GM21619 (cell line): Measurements from ENCODE around the gene STK32B.

Source experiments
- ATAC-seq: cut with Tn5 transposase; IDR thresholded peaks from one replicate; pipeline ENCODE4 v1.9.1; 2021; ENCODE audit not compliant: unreplicated experiment

The STK32B gene

DNA sequence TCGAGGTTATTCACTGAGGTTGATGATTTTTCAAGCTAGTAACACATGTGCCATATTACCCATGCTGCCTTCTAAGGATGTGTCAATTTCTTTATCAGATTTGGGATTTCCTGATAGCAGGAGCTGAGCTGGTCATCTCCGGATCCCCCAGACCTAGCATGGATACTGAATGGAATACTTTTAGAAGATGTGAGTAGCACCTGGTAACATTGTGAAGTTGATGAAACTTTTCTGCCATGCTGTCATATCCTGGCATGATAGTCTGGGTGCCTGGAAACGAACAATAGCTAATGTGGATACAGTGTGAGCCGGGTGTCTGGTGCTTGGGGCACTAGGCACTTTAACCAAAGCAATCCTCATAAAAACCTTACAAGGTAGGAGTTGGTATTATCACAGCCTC lies 21.1 kb upstream of the STK32B start:
- no peak for ATAC-seq

DNA sequence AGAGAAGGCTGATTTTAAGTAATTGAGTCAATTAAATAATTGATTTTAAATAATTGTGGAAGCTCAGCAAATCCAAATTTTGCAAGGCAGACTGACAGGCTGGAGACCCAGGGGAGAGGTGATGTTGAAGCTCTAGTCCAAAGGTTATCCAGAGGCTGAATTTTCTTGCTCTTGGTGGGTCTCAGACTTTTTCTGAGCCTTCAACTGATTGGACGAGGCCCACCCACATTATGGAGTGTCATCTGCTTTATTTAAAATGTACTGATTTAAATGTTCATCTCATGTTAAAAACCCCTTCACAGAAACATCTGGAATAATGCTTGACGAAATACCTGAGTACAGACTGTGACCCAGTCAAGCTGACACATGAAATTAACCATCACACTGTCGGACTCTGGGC lies 20.4 kb upstream of the STK32B start:
- ATAC-seq: no peak

DNA sequence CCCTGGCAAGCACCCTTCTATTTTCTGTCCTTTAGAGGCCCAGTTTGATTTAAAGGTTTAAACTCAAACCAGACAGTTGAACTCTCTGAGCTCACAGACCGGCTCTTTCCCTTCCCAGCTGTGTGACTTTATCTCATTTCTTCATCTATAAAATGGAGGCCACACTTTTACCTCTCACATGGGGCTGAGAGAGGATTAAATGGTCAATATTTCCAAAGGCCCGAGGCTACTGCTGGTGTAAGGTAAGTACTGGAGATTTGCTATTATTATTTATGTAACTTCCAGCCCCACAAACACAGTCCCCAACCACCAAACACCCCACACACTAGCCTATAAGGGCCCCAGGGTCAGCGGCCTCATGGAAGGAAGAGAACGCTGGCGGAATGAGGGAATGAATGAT lies 18.5 kb upstream of the STK32B start:
- ATAC-seq: no peak

DNA sequence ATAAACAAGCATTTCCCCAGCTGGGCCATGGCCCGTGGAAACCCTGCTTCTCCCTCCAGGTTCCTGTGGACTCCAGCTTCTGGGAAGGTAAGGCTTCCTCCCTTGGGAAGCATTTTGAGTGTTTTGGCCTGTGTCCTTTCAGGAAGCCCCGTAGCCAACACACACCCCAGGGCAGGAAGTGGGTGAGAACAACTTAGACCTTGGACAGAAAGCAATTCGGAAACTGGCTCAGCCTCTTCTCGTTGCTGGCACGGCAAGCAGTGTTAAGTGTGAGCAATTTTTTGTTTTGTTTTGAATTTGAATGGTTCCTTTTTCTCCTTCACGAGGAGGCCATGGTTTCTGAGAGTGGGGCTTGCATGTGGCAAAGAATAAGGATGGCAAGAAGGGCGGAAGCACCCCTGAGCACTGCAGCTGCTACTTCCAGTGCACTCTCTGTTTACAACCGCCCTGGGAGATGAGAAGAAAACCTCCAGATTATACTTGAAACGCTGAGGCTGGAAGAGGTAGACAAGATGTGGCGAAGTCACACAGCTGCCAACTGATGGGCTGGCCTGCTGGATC lies 17.9 kb upstream of the STK32B start:
- ATAC-seq: no peak

DNA sequence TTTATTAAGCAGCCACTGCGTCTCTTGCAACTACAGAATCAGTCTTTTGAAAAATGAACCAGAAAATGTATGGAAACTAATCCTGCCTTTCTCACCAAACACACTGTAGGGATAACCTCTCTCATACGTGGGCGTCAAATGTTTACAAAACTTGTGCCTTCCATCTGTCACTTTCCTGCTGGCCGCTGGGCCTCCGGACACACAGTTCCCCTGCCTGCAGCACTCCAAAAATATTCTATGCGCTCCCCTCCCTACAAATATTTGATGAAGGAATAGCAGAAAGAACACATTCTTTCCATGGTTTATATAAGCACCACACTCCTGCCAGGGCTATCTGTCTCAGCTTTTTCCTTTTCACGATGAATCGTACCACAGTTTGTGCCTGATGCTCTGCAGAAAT lies 17.1 kb upstream of the STK32B start:
- ATAC-seq: no peak

DNA sequence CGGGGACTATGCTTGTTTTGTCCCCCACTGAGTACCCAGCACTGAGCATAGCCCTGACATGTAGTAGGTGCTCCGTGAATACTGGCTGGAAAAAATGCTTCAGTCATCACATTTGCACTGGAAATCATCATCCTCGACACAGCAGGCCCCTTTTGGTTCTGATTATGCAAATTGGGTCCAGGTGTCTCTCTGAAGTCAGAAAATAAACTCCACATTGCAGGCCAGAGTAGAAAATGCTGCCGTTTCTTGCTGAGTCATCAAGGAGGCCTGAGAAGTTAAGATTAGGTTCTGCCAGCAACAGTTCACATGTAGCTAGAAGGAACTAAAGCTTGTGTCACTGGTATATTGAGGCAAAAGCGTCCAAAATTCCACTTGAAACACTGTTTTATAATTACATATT lies 15.0 kb upstream of the STK32B start:
- no peak for ATAC-seq

DNA sequence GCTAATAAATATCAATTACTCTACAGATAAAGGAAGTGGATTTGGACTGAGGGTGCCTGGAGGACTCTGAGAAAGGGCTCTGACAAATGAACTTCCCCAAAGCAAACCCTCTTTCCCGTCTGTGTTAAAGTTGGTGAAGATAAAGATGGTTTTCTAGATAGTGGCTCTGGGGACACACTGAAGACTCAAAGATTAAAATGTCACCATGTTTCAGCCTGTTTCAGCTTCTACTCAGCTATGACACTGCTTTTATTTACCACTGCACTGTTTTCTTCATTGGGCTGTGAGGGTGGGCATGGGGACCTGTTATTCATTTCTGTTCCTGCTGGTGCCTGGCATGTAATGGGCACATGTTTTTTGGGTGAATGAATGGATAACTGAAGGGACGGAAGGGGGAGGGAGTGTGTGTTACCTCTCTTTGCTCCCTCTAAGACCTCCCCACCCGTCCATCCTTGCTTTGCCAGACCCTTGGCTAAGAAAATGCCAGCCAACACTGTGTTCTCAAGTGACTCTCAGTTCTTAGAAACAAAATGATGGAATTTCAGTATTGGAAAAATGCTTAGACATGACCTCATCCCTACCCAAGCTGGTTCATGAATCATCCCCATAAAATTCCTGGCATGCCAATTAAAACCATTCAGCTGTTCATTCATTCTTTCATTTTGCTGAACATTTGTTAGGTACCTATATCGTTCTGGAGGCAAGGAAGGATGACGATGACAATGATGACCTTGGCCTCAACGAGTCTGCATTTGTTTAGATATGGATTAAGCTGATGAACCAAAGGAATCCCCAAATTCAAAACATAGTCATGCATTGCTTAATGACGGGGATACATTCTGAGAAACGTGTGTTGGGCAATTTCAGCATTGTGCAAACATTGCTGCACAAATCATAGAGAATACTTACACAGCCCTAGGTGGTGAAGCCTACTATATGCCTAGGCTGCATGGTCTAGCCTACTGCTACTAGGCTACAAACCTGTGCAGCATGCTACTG lies 13.4 kb upstream of the STK32B start:
- ATAC-seq: no peak

DNA sequence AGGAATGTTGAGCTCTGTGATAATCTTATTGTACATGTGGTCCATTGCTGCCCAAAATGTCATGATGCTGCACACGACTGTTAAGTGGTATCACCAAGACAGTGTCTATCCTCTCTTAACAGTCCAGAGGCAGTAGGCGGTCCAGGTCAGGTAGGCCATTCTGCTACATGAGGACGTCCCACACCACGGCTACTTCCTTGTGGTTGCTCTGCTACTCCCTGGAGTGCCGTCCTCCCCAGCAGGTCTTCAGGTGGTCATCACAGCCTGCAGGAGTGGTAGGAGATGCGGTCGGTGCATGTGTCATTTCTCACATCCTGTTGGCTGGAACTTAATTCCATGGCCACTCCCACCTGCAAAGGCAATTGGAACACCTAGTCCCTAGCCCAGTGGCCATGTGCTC lies 11.5 kb upstream of the STK32B start:
- ATAC-seq: no peak

DNA sequence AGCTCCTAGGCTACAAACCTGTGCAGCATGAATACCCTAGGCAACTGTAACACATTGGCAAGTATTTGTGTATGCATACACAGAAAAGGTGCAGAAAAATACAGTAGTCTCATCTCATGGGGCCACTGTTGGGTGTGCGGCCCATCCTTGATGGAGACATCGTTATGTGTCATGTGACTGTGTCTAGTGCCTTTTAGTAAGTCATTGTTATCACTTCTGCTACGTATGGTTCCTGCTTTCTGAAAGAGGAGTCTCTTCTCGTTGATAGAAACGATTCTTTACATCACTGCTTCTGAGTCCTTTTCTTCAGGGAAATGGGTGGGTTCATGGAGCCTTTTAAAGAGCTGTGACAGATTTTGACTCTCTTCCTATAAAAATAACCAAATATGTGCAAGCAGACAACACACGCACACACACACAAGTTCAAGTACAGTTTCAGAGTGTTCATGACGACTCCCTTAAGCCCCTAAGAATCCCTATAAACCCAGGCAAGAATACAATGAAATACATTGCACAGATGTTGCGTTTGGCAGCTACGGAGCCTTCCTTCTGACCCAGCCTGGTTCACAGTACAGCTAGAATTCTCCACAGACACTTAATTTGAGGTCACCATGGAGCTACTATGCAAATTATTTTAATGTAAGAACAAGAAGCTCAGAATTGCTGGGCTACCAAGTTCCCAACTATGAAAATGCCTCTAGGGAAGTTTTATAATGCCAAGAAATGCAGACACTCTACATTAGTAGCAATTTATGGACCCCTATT lies 10.2 kb upstream of the STK32B start:
- ATAC-seq: no peak

DNA sequence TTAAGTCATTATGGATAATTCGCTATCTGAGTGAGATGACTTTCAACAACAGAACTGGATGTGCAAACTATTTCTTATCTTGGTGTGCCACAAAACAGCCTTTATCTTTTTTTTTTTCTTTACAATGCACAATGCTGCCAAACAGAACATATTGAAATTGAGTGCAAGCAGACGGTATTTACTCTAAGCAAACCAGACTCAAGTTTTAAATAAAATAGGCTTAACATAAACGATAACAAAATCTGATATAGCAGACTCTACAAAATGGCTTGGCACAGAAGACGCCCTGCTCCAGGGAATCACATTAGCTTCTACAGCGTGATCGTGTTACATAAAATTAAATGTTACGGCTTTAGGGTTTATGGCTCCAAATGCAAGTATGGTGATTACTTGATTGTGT lies 9.6 kb upstream of the STK32B start:
- ATAC-seq: no peak

DNA sequence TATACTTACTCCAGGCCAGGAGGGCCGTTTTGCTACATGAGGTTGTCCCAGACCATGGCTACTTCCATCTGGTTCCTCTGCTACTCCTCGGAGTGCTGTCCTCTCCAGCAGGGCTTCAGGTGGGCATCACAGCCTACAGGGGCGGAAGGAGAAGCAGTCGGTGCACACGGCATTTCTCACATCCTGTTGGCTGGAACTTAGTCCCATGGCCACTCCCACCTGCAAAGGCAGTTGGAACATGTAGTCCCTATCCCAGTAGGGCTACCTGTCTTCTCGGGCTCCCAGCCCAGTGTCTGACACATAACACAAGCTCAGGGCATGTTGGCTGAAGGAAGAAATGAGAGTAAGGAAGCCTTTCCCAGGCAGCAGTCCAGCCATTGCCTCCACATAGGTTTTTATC lies 7.7 kb upstream of the STK32B start:
- ATAC-seq: no peak

DNA sequence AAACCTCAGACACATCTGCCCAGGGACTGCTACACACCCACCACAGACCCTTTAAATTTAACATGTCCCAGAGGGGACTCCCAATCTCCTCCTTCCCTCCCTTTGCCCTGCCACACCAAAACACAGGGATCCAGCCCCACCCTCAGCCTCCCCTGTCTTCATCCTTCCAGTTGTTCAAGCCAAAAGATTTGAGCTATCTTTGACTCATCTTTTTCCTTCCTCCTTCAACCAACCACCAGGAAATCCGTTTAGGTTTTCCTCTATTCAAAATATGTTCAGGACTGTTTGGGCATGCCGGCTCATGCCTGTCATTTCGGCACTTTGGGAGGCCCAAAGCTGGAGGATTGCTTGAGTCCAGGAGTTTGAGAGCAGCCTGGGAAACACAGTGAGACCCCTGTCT lies 6.9 kb upstream of the STK32B start:
- no peak for ATAC-seq

DNA sequence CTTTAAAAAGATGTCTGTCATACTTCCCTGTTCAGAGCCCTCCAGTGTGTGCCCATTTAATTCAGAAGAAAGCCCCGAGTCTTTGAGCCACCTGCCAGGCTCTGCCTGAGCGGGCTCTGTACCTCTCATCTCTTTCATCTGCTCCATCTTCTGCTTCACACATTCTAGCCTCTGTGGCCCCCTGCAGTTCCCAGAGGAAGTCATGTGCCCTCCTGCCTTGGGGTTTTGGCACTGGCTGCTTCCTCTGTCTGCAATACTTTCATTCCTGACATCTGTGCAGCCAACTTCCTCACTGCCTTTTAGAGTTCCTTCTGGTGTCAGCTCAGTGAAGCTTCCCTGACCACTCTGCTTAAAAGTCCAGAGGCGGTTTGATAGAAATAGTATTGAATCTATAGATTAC lies 6.2 kb upstream of the STK32B start:
- no peak for ATAC-seq

DNA sequence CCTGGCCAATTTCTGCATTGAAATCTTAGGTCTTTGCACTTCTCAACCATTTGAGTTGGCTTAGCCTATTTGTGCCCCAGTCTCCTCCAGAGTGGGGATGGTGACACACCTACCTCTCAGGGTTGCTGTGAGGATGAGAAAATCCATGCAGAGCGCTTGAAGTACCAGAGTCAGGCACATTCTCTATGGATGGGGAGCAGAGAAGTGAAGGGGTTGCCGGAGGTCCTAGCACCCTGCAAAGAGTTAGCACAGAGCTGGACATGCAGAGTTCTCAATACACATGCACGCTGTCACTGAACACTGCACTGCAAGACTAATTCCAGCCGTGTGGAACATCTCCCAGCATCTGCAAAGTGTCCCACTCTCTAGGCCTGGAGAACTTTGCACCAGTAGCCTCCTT lies 2.6 kb upstream of the STK32B start:
- no peak for ATAC-seq

DNA sequence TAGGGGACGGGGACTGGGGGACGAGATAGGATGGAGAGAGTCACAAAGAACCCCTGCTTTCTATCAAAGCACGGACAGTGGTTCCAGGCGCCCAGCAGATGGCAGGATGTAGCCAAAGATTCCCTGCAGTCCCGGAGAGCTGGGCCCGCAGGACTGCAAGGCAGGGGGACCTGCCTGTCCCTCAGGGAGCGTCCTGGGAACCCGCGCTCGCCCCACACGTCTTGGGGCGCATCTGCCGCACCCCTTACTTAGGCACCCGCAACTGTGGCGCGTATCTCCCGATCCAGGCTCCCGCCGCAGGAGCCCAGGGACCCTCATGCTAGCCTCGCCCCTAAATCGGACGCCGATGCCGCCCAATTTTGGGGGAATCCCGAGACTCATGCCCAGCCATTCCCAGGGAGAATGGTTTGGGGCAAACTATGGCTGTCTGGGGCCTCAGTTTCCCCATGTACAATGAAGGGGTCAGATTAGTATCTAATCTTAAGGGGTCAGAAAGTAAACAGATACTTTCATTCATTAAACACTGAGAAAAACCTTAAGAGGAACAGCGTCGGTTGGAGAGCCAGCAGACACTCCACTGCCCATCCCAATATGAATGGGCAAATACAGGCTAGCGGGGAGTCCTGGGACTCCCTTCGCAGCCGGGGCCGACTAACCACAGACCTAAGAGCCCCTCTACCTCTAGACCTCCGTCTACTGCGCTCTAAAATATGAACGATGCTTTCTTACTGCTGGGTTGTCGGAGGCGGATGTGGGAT lies 581 bp upstream of the STK32B start:
- ATAC-seq: no peak

DNA sequence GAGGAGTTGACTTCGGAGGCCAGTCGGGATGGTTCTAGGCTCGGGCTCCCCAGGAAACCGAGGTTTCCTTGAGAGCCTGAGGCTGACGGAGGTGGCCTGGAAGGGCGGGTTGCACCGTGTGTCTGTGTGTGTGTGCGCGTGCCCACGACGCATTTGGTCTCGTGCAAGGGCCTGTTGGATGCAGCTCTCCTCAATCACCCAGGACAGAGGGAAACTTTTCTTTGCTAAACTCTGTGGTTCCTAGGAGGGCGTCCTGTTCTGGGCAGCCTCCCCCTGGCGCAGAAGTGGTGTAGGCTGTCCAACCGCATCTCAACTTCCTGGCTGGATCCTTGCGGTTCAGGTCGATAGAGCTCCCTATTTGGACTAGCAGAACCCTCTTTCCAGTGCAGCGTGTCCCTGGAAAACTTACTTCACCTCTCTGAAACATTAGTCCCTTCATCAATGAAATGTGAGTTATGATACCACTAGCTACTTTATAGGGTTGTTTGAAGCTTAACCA lies 973 bp downstream of the STK32B start:
- ATAC-seq: no peak

DNA sequence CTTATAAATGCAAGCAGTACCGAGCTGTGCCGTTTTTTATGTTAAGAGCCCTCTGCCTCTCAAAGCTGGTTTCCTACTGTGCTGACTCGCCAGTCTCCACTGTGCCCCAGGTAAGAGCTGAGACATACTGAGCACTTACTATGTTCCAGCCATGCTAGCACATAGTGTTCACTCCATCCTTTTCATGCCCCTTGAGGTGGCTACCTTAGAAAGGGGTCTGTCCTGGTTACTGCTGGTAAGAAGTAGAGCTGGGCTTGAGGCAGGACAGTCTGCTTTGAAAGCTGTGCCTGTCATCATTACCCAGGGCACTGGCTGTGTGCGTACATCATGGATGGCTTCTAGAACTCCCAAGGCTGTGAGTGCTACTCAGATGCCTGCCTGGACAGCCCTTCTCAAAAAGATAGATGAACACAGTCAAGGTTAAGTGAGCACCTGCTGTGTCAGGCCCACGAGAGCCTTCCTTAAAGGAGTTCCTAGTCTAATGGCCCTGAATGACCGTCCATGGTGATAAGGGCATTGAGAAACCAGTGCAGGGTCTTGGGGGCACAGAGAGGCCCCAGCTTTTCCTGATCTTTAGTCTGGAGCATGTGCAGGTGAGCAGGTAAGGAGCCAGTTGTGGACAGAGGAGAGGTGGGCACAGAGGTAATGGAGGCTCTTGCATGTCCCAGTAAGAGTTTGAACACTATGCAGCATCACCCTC lies 1.6 kb downstream of the STK32B start:
- no peak for ATAC-seq

DNA sequence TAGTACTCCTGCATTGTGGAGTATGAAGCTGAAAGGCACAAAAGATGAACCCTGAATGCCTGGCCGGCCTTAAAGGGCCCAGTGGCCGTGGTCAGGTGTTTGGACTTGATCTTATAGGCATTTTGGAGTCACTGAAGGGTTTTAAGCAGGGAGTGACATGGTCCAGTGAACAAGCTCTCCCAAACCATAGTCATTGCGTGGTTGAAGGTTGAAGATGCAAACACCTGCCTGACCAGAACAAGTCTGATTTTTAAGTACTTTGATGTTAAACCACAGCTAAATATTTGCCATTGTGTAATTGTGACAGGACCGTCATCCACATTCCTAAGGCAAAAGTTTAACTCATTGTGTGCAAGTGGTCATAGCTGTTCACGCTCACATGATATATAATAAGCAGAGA lies 3.3 kb downstream of the STK32B start:
- no peak for ATAC-seq

DNA sequence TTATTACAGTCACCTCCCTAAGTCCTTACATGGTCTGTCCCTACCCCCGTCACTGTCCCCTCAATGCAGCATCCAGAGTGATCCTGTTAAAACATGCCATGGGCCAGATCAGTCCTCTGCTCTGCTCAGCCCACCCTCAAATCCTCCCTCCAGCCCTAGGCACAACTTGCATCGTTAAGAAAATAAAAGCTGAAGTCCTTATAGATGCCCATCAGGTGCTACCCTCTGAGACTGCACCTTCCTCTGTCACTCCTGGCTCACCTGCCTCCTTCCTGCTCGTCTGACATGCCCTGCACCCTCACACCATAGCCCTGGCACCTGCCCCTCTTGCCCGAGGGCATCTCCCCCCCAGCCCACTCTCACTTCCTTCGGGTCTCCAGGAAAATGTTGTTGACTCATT lies 4.1 kb downstream of the STK32B start:
- ATAC-seq: no peak

DNA sequence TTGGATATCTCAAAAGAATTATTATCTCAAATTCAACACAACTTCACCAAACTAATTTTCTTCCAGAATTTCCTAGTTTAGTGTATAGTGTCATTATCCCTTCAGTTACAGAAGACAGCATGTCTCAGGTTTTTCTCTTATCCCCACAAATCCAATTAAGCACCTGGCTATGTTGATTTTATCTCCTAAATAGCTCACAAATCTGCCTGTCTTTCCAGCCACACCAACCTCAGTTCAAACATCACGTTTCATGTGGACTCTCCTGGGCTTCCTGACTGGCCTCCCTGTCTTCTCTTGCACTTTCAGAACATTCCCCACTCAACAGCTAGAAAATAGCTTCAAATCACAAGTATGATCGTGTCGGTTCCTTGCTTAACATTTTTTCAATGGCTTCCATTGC lies 14.8 kb downstream of the STK32B start:
- no peak for ATAC-seq
